H1 (cell line): ENCODE data around the gene PTPRT. TPM values are rescaled to one million over a fixed set of nuclear protein-coding genes. Genes with fewer than 3 reads are reported as not detected.

ENCODE experiments used
- CTCF ChIA-PET: fragments of 300-600 bp; sonication (Branson Sonifier 250); formaldehyde crosslinking; loops from one replicate; lab custom pipeline; 2021; ENCODE audit not compliant: partially characterized antibody; lab: Charles Lee
- POLR2A ChIA-PET: fragments of 300-600 bp; sonication (Branson Sonifier 250); formaldehyde crosslinking; loops from one replicate; lab custom pipeline; 2021; ENCODE audit warnings: inconsistent platforms; ENCODE audit not compliant: partially characterized antibody; lab: Charles Lee
- DNase-seq, 2 experiments: peaks; one replicate each; pipeline versions ENCODE4 v3.0.0 to v3.0.0-alpha.2; 2010 to 2022; ENCODE audit warnings: low spot score in 2 of 2, low read depth in 1 of 2, mixed read lengths in 1 of 2
- FAIRE-seq: peaks from 2 replicates; lab custom pipeline; 2011; peaks lifted over from hg19 to GRCh38; lab: Jason Lieb, UNC
- H2AFZ ChIP-seq: 2 replicates; pipeline ENCODE4 v1.8.1; 2012; ENCODE audit warnings: low read length, inconsistent platforms
- H2AK5ac ChIP-seq: 2 replicates; pipeline ENCODE4 v1.6.1; 2013; ENCODE audit warnings: low read depth, low read length
- H2BK120ac ChIP-seq: replicated peaks from 2 replicates; pipeline ENCODE3; 2013; ENCODE audit warnings: low read depth, low read length, inconsistent platforms
- H2BK12ac ChIP-seq: 2 replicates; pipeline ENCODE4 v1.6.1; 2013; ENCODE audit warnings: low read depth, low read length
- H2BK15ac ChIP-seq: 2 replicates; pipeline ENCODE4 v1.6.1; 2013; ENCODE audit warnings: low read length
- H2BK20ac ChIP-seq: 2 replicates; pipeline ENCODE4 v1.6.1; 2013; ENCODE audit warnings: low read length
- H2BK5ac ChIP-seq: 2 replicates; pipeline ENCODE4 v1.6.1; 2013; ENCODE audit warnings: low read depth, low read length
- H3K14ac ChIP-seq: 2 replicates; pipeline ENCODE4 v1.6.1; 2013; ENCODE audit warnings: inconsistent platforms; ENCODE audit not compliant: insufficient read length
- H3K18ac ChIP-seq: 2 replicates; pipeline ENCODE4 v1.6.1; 2013; ENCODE audit warnings: low read length; ENCODE audit errors: extremely low read depth
- H3K23ac ChIP-seq: 2 replicates; pipeline ENCODE4 v1.6.1; 2013; ENCODE audit warnings: inconsistent platforms; ENCODE audit not compliant: insufficient read length
- H3K23me2 ChIP-seq: 2 replicates; pipeline ENCODE4 v1.6.1; 2013; ENCODE audit warnings: low read depth, low read length
- H3K27ac ChIP-seq: 2 replicates; pipeline ENCODE4 v1.6.1; 2011; ENCODE audit warnings: low read depth, low read length, inconsistent platforms
- H3K27me3 ChIP-seq, 4 experiments: replicated peaks in 1 of 4; 1 replicate in 1 of 4; 2 replicates in 3 of 4; pipeline versions ENCODE4 v1.6.1 to v1.8.1; 2011 to 2013; ENCODE audit warnings: low read length in 3 of 4, mild to moderate bottlenecking in 3 of 4, inconsistent platforms in 2 of 4, mixed read lengths in 2 of 4, moderate library complexity in 1 of 4; ENCODE audit not compliant: control insufficient read depth in 3 of 4, insufficient read depth in 3 of 4; ENCODE audit errors: extremely low read depth in 1 of 4
- H3K36me3 ChIP-seq, 4 experiments: 2 replicates each; pipeline versions ENCODE4 v1.6.1 to v1.8.1; 2011 to 2013; ENCODE audit warnings: mild to moderate bottlenecking in 4 of 4, low read length in 3 of 4, moderate library complexity in 2 of 4, control low read depth in 1 of 4, inconsistent platforms in 1 of 4; ENCODE audit not compliant: insufficient read depth in 4 of 4, control insufficient read depth in 2 of 4
- H3K4ac ChIP-seq: replicated peaks from 2 replicates; pipeline ENCODE3; 2013; ENCODE audit warnings: low read length, low read depth, mixed read lengths, inconsistent platforms; ENCODE audit not compliant: insufficient read length
- H3K4me1 ChIP-seq, 4 experiments: replicated peaks in 1 of 4; 1 replicate in 1 of 4; 2 replicates in 3 of 4; pipeline versions ENCODE4 v1.6.1 to v1.8.1; 2011 to 2013; ENCODE audit warnings: low read length in 3 of 4, inconsistent platforms in 2 of 4, mixed read lengths in 1 of 4; ENCODE audit not compliant: insufficient read depth in 4 of 4, control insufficient read depth in 3 of 4
- H3K4me2 ChIP-seq, 2 experiments: 2 replicates each; pipeline versions ENCODE4 v1.6.1 to v1.8.1; 2011 to 2013; ENCODE audit warnings: low read depth in 2 of 2, low read length in 2 of 2, control low read depth in 1 of 2, inconsistent platforms in 1 of 2, mild to moderate bottlenecking in 1 of 2; ENCODE audit not compliant: insufficient read depth in 1 of 2
- H3K4me3 ChIP-seq, 4 experiments: fragments of 200-600, 300-600 bp in 1 of 4; sonication (generic), shearing (Covaris generic), sonication (Bioruptor Twin) in 1 of 4; 2 replicates each; pipeline versions ENCODE4 v1.5.1 to v1.8.1; 2011 to 2016; ENCODE audit warnings: low read length in 4 of 4, low read depth in 3 of 4, control low read depth in 2 of 4, inconsistent platforms in 2 of 4, mild to moderate bottlenecking in 2 of 4, mixed read lengths in 1 of 4, moderate library complexity in 1 of 4; ENCODE audit not compliant: insufficient read depth in 2 of 4; ENCODE audit errors: extremely low read depth in 1 of 4
- H3K56ac ChIP-seq: replicated peaks from 2 replicates; pipeline ENCODE3; 2013; ENCODE audit warnings: low read depth, mild to moderate bottlenecking, mixed read lengths, low read length, inconsistent platforms; ENCODE audit not compliant: insufficient read length
- H3K79me1 ChIP-seq: 2 replicates; pipeline ENCODE4 v1.6.1; 2013; ENCODE audit warnings: low read depth, low read length, control low read depth
- H3K79me2 ChIP-seq, 2 experiments: 2 replicates each; pipeline versions ENCODE4 v1.6.1 to v1.8.1; 2012 to 2013; ENCODE audit warnings: low read length in 2 of 2, mild to moderate bottlenecking in 2 of 2, inconsistent platforms in 1 of 2; ENCODE audit not compliant: insufficient read depth in 2 of 2, control insufficient read depth in 1 of 2
- H3K9ac ChIP-seq, 4 experiments: replicated peaks in 1 of 4; 1 replicate in 1 of 4; 2 replicates in 3 of 4; pipeline versions ENCODE4 v1.6.1 to v1.8.1; 2011 to 2013; ENCODE audit warnings: low read depth in 3 of 4, low read length in 3 of 4, control low read depth in 2 of 4, mild to moderate bottlenecking in 2 of 4, moderate library complexity in 2 of 4, inconsistent platforms in 1 of 4; ENCODE audit errors: extremely low read depth in 1 of 4
- H3K9me3 ChIP-seq, 2 experiments: 2 replicates each; pipeline versions ENCODE4 v1.6.1 to v1.8.1; 2012 to 2013; ENCODE audit warnings: mild to moderate bottlenecking in 2 of 2, moderate library complexity in 2 of 2, control low read depth in 1 of 2, inconsistent platforms in 1 of 2, low read depth in 1 of 2, low read length in 1 of 2, mixed read lengths in 1 of 2; ENCODE audit not compliant: insufficient read depth in 2 of 2
- H4K20me1 ChIP-seq, 2 experiments: replicated peaks in 1 of 2; 2 replicates each; pipeline versions ENCODE3 to v1.8.1; 2011 to 2013; ENCODE audit warnings: inconsistent platforms in 2 of 2, low read length in 2 of 2, mild to moderate bottlenecking in 1 of 2; ENCODE audit not compliant: insufficient read depth in 2 of 2, control insufficient read depth in 1 of 2
- H4K5ac ChIP-seq: 2 replicates; pipeline ENCODE4 v1.6.1; 2013; ENCODE audit warnings: low read length, low read depth, mixed read lengths, inconsistent platforms; ENCODE audit not compliant: insufficient read length
- H4K8ac ChIP-seq: 2 replicates; pipeline ENCODE4 v1.8.0; 2013; ENCODE audit warnings: mild to moderate bottlenecking, moderate library complexity, low read length, inconsistent platforms; ENCODE audit not compliant: insufficient read depth; ENCODE audit errors: extremely low read depth
- H4K91ac ChIP-seq: replicated peaks from 2 replicates; pipeline ENCODE3; 2013; ENCODE audit warnings: low read length, mixed read lengths, inconsistent platforms; ENCODE audit not compliant: insufficient read length
- BRCA1 ChIP-seq: IDR thresholded peaks from 2 replicates; pipeline ENCODE4 v1.6.1; 2012; ENCODE audit warnings: low read depth, low read length, improper control_type of control experiment
- CBX5 ChIP-seq: fragments of 300-800, 300-1000 bp; sonication (generic); IDR thresholded peaks from 2 replicates; pipeline ENCODE4 v1.7.1; 2016; ENCODE audit warnings: antibody characterized with exemption, low read length, low read depth
- CTBP2 ChIP-seq: IDR thresholded peaks from 2 replicates; pipeline ENCODE4 v1.7.0; 2011; ENCODE audit warnings: borderline replicate concordance, mild to moderate bottlenecking, moderate library complexity, mixed read lengths, low read length; ENCODE audit not compliant: insufficient read depth, insufficient read length
- EZH2 ChIP-seq: fragments of 200-600 bp; sonication (generic); IDR thresholded peaks from 2 replicates; pipeline ENCODE4 v1.7.1; 2012; ENCODE audit warnings: low read depth, mild to moderate bottlenecking, moderate library complexity, low read length, inconsistent platforms; ENCODE audit not compliant: severe bottlenecking
- GABPA ChIP-seq: IDR thresholded peaks from 2 replicates; pipeline ENCODE4 v1.6.1; 2011; ENCODE audit warnings: mild to moderate bottlenecking, low read length, moderate library complexity, borderline replicate concordance; ENCODE audit not compliant: insufficient read depth
- HDAC2 ChIP-seq, 2 experiments: fragments of 300-600 bp in 1 of 2; sonication (generic) in 1 of 2; IDR thresholded peaks; 2 replicates each; pipeline ENCODE4 v1.6.1; 2011 to 2012; ENCODE audit warnings: low read depth in 2 of 2, low read length in 2 of 2, mild to moderate bottlenecking in 2 of 2, moderate library complexity in 2 of 2, borderline replicate concordance in 1 of 2, inconsistent platforms in 1 of 2
- NANOG ChIP-seq: IDR thresholded peaks from 2 replicates; pipeline ENCODE4 v1.6.1; 2011; ENCODE audit warnings: low read length, low read depth, mild to moderate bottlenecking, inconsistent platforms; ENCODE audit not compliant: insufficient read depth, poor library complexity, severe bottlenecking
- POLR2AphosphoS5 ChIP-seq: IDR thresholded peaks from 2 replicates; pipeline ENCODE4 v1.6.1; 2011; ENCODE audit warnings: low read depth, low read length
- POU5F1 ChIP-seq: IDR thresholded peaks from 2 replicates; pipeline ENCODE4 v1.6.1; 2011; ENCODE audit warnings: low read depth, mild to moderate bottlenecking, low read length, moderate library complexity
- RFX5 ChIP-seq: IDR thresholded peaks from 2 replicates; pipeline ENCODE4 v1.6.1; 2011; ENCODE audit warnings: low read depth, low read length, improper control_type of control experiment, borderline replicate concordance
- SIRT6 ChIP-seq: IDR thresholded peaks from one replicate; pipeline ENCODE4 v1.7.1; 2012; ENCODE audit warnings: low read length, inconsistent platforms
- TBP ChIP-seq: IDR thresholded peaks from 2 replicates; pipeline ENCODE4 v1.6.1; 2011; ENCODE audit warnings: low read depth, low read length, improper control_type of control experiment
- USF2 ChIP-seq: IDR thresholded peaks from 2 replicates; pipeline ENCODE4 v1.6.1; 2011; ENCODE audit warnings: low read length, improper control_type of control experiment
- WGBS, 2 experiments: shearing (Covaris generic) in 1 of 2; methylation state at CpG; one replicate each; pipeline versions ENCODE4 v1.1.6 to v1.1.7; 2013 to 2015; ENCODE audit warnings: low lambda C conversion rate in 2 of 2, mixed read lengths in 2 of 2, inconsistent platforms in 1 of 2, low coverage in 1 of 2, missing lambda C conversion rate in 1 of 2; ENCODE audit not compliant: insufficient replicate concordance in 2 of 2, insufficient coverage in 1 of 2, insufficient read length in 1 of 2; ENCODE audit errors: extremely low coverage in 1 of 2, missing lambda C conversion rate in 1 of 2; 5-methylcytosine and 5-hydroxymethylcytosine counted together
- polyA plus RNA-seq, 7 experiments: library from polyadenylated mRNA; depleted of rRNA in 3 of 7; stranded (reverse) in 5 of 7; unstranded in 2 of 7; fragments of >200 nt in 5 of 7; fragments of 200-250 nt in 2 of 7; gene quantifications; 1 replicate in 5 of 7; 2 replicates in 1 of 7; 4 replicates in 1 of 7; pipeline versions ENCODE4 v1.2.1 to v1.2.3, GENCODE V29; 2011 to 2013; ENCODE audit warnings: missing spikeins in 2 of 7, mixed read lengths in 2 of 7
- total RNA-seq: library from RNA; stranded (reverse); fragmentation: NEBNext Ultra II Directional; extraction: Animal tissue kit (Norgen Biotek cat#: 25700); gene quantifications from 2 replicates; pipeline ENCODE4 v1.2.1, GENCODE V29; 2021

PTPRT gene
- total and polyA plus RNA-seq, 2 of the 8 experiments (the other 6 are each of a cell fraction or from before 2014, with no cell fraction given) = 0.33 to 1.8 TPM

GRCh38 chr20:43220612-43221011 lies 30.9 kb upstream of the PTPRT start:
- Histone ChIP-seq H3K27me3 (no peaks in the 10 kb centered on the region; a peak in 2 of 7 replicates), H2BK15ac (no peak overlapping the region), H3K4me1 (no peaks in the 10 kb centered on the region), H3K23ac (no peak overlapping the region), H4K20me1 (no peaks in the 10 kb centered on the region), H3K4me2 (no peak overlapping the region), H2BK120ac (no peak overlapping the region), H4K8ac (no peak overlapping the region), H3K14ac (no peak overlapping the region), H3K4ac (no peak overlapping the region), H3K18ac (no peak overlapping the region), H2BK5ac (no peak overlapping the region), H3K36me3 (no peaks in the 10 kb centered on the region), H4K5ac (no peak overlapping the region), H3K23me2 (no peaks in the 10 kb centered on the region; the same call in 1 of the 2 replicates), H3K56ac (no peak overlapping the region), H2BK12ac (no peak overlapping the region), H2BK20ac (no peak overlapping the region), H3K79me1 (no peaks in the 10 kb centered on the region), H3K4me3 (no peak overlapping the region), H3K9me3 (no peaks in the 10 kb centered on the region), H3K27ac (no peak overlapping the region), H4K91ac (no peak overlapping the region), H3K9ac (no peak overlapping the region), H2AFZ (no peak overlapping the region), H3K79me2 (no peaks in the 10 kb centered on the region), H2AK5ac (no peak overlapping the region)
- TF ChIP-seq EZH2 (no peak), GABPA (no peak), NANOG (no peak), POLR2AphosphoS5 (no peak), USF2 (no peak), TBP (no peak), SIRT6 (no peak), POU5F1 (no peak), RFX5 (no peak), CBX5 (no peak), HDAC2 (IDR thresholded peaks at IDR 0.05; ENCODE audit: borderline replicate concordance in 1 of 2, low read depth in 2 of 2, low read length in 2 of 2) (no peak), CTBP2 (no peak), BRCA1 (no peak)
- DNase-seq (no peak), FAIRE-seq (no peak)
- WGBS, 2 experiments = 90% methylated on average over 4 of the region's 4 CpGs; no CpG with 5 or more reads in 1 of the 2 experiments
- ChIA-PET POLR2A (no interaction called here), CTCF (interaction anchor here (1.4 kb wide), 1 partner anchor 23 kb away, joined by 4 read pairs; no protein-coding TSS in a partner anchor)
